Sigmoid colon (tissue), 7 donors: Measurements from ENCODE around the gene SPIN1. TPM values are rescaled to one million over a fixed set of nuclear protein-coding genes. Genes with fewer than 3 reads are reported as not detected.

Experiments used
- DNase-seq: peaks from one replicate; pipeline ENCODE4 v3.0.0-alpha.2; 2019
- H3K27ac ChIP-seq, 4 donors: fragments of 200-600 bp; sonication (generic); one replicate each; pipeline ENCODE4 v1.5.1; 2016 to 2019; ENCODE audit warnings: mild to moderate bottlenecking in 1 of 4
- H3K27me3 ChIP-seq, 3 donors: fragments of 200-600 bp; sonication (generic); one replicate each; pipeline ENCODE4 v1.5.1; 2019; ENCODE audit warnings: mild to moderate bottlenecking in 1 of 3
- H3K36me3 ChIP-seq, 4 donors: fragments of 200-600 bp; sonication (generic); one replicate each; pipeline ENCODE4 v1.5.1; 2016 to 2019
- H3K4me1 ChIP-seq, 4 donors: fragments of 200-600 bp; sonication (generic); one replicate each; pipeline ENCODE4 v1.5.1; 2017 to 2019
- H3K4me3 ChIP-seq, 4 donors: fragments of 200-600 bp; sonication (generic); one replicate each; pipeline ENCODE4 v1.5.1; 2017 to 2019; ENCODE audit warnings: mild to moderate bottlenecking in 2 of 4, moderate library complexity in 1 of 4
- H3K9me3 ChIP-seq, 4 donors: fragments of 200-600 bp in 3 of 4; sonication (generic) in 3 of 4; one replicate each; pipeline versions ENCODE4 v1.5.1 to v1.6.1; 2013 to 2019
- CTCF ChIP-seq, 4 experiments: fragments of 450-650 bp in 3 of 4; fragments of 200-600 bp in 1 of 4; IDR thresholded peaks; one replicate each; pipeline ENCODE4 v1.5.1; 2016 to 2019; ENCODE audit warnings: antibody characterized with exemption in 4 of 4, mild to moderate bottlenecking in 3 of 4, moderate library complexity in 2 of 4
- EP300 ChIP-seq, 4 donors: sonication (generic); formaldehyde crosslinking; IDR thresholded peaks; one replicate each; pipeline ENCODE4 v1.6.1; 2017; ENCODE audit warnings: antibody characterized with exemption in 4 of 4
- POLR2A ChIP-seq, 2 donors: fragments of 450-650 bp; IDR thresholded peaks; one replicate each; pipeline ENCODE4 v1.6.1; 2016; ENCODE audit warnings: antibody characterized with exemption in 2 of 2, mild to moderate bottlenecking in 2 of 2, moderate library complexity in 2 of 2
- POLR2AphosphoS5 ChIP-seq, 4 donors: sonication (generic); formaldehyde crosslinking; IDR thresholded peaks; one replicate each; pipeline ENCODE4 v1.6.1; 2017; ENCODE audit warnings: antibody characterized with exemption in 4 of 4
- WGBS, 2 donors: extraction: QIAGEN DNeasy Blood & Tissue Kit; methylation state at CpG; one replicate each; pipeline ENCODE4 v1.1.7; 2013; 5-methylcytosine and 5-hydroxymethylcytosine counted together
- intact Hi-C: fragments of 100-400 bp; cut with DNase I; formaldehyde crosslinking; loops from one replicate; pipeline ENCODE4 v1.15.1; 2023
- polyA plus RNA-seq, 3 donors: library from polyadenylated mRNA; stranded (reverse); fragments of 200-250 nt; gene quantifications; one replicate each; pipeline ENCODE4 v1.2.3, GENCODE V29; 2013
- total RNA-seq, 4 donors: library from RNA; depleted of rRNA; stranded (reverse); fragments of >200 nt; gene quantifications; one replicate each; pipeline ENCODE4 v1.1.0, GENCODE V29; 2016
- donor health status: healthy with polysubstance abuse.
- donor health status: Bipolar disorder and iron deficiency.
- donor health status: healthy.

SPIN1 gene
- total and polyA plus RNA-seq, 7 donors: 23.3 to 102 (median 79.2) TPM

- H3K27ac ChIP-seq: no peak overlapping the region
- TF ChIP-seq CTCF (IDR thresholded peaks at IDR 0.05) (no peak), POLR2A (IDR thresholded peaks at IDR 0.05) (no peak), POLR2AphosphoS5 (IDR thresholded peaks at IDR 0.05) (no peak), EP300 (IDR thresholded peaks at IDR 0.05) (no peak)
- intact Hi-C loops: no loop called here
- H3K9me3 ChIP-seq: no peaks in the 10 kb centered on the region
- no peak for DNase-seq
- H3K27me3 ChIP-seq: no peaks in the 10 kb centered on the region
- 89 to 95% methylated on average over 7 of the region's 7 CpGs for WGBS, 2 donors
- H3K36me3 ChIP-seq: no peaks in the 10 kb centered on the region
- no peak overlapping the region for H3K4me3 ChIP-seq
- peaks cover 0 to 3% (median 0%) of the 10 kb centered on the region in 4 donors for H3K4me1 ChIP-seq
These were observed 55.4 kb downstream of the SPIN1 start for GRCh38 chr9:88443480-88444113.

- no peak for DNase-seq
- intact Hi-C loops: no loop called here
- Histone ChIP-seq H3K36me3 (peaks cover 0 to 13% (median 6%) of the 10 kb centered on the region in 4 donors), H3K27me3 (no peaks in the 10 kb centered on the region), H3K9me3 (no peaks in the 10 kb centered on the region), H3K27ac (no peak overlapping the region), H3K4me3 (no peak overlapping the region), H3K4me1 (no peaks in the 10 kb centered on the region)
- TF ChIP-seq EP300 (IDR thresholded peaks at IDR 0.05) (no peak), POLR2AphosphoS5 (IDR thresholded peaks at IDR 0.05) (no peak), CTCF (IDR thresholded peaks at IDR 0.05) (no peak), POLR2A (IDR thresholded peaks at IDR 0.05) (no peak)
- WGBS, 2 donors: 87 to 95% methylated on average over 2 of the region's 2 CpGs
These were observed 58.5 kb downstream of the SPIN1 start for GRCh38 chr9:88446728-88447127.

GRCh38 chr9:88447431-88447830, 59.2 kb downstream of the SPIN1 start:
- Histone ChIP-seq H3K4me1 (peaks cover 0 to under 1% (median 0%) of the 10 kb centered on the region in 4 donors), H3K4me3 (no peak overlapping the region), H3K9me3 (no peaks in the 10 kb centered on the region), H3K36me3 (peaks cover 0 to 13% (median 6%) of the 10 kb centered on the region in 4 donors), H3K27ac (no peak overlapping the region), H3K27me3 (no peaks in the 10 kb centered on the region)
- intact Hi-C loops: no loop called here
- DNase-seq: no peak
- no peak for TF ChIP-seq CTCF (IDR thresholded peaks at IDR 0.05)
- WGBS, 2 donors: 96 to 98% methylated on average over 4 of the region's 4 CpGs

- peaks cover 0 to 10% (median 5%) of the 10 kb centered on the region in 4 donors for H3K4me1 ChIP-seq
- no peak for TF ChIP-seq POLR2AphosphoS5 (IDR thresholded peaks at IDR 0.05)
- TF ChIP-seq CTCF (IDR thresholded peaks at IDR 0.05): no peak
- no peak for TF ChIP-seq EP300 (IDR thresholded peaks at IDR 0.05)
- no peak for TF ChIP-seq POLR2A (IDR thresholded peaks at IDR 0.05)
- peaks cover 0 to 16% (median 6%) of the 10 kb centered on the region in 4 donors for H3K36me3 ChIP-seq
- intact Hi-C loops: no loop called here
- WGBS, 2 donors: 88 to 89% methylated on average over 5 of the region's 5 CpGs
- no peaks in the 10 kb centered on the region for H3K27me3 ChIP-seq
- no peaks in the 10 kb centered on the region for H3K9me3 ChIP-seq
- DNase-seq: no peak
- no peak overlapping the region for H3K4me3 ChIP-seq
- H3K27ac ChIP-seq: no peak overlapping the region
These were observed 62.9 kb downstream of the SPIN1 start for GRCh38 chr9:88451160-88451559.
